NAMALWA (cell line): ENCODE results near the gene FURIN.
"Not testable (repeated sequence)": the region's sequence is repeated elsewhere in the genome, so short reads cannot be mapped to it uniquely, and the experiment has no call there.

Source experiments
- DNase-seq: peaks from one replicate; pipeline ENCODE4 v3.0.0-alpha.2; 2015; ENCODE audit warnings: low spot score

The FURIN gene

DNA sequence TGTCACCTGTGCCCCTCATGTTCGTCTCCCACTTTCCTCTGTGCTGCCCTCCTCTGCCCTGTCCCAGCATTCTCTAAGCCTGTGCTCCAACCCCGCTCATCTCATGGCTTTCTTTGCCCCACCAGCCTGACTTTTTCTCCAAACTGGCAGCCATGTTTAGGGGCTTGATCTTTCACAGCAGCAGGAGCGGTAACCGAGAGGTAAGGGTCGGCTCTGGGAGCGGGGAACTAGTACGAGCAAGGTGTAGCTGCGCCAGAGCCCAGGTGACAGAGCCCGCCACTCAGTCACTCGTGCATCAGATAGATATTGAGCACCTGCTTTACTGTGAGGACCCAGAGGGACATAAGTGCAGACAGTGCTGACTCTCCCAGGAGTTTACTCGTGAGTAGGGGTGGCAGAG lies 48.1 kb downstream of the FURIN start:
- no peak for DNase-seq

DNA sequence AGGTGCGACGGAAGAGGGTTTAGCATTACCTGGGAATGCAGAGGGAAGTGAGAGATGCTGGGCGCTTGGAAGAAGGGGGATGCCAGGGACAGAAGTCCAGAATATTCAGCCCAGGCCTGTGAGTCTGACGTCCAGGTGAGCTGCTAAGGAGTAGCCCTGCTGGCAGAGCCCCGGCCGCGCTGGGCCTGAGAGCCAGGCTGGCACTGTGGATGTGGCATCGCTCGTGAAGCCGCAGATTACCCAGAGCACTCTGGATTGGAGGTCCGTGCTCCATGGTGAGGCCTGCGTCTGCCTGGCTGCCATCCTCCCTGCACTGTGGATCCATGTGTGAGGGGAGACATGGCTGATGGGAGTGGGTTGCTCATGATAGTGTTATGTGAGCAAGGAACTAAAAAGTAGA lies 49.2 kb downstream of the FURIN start:
- DNase-seq = no peak

DNA sequence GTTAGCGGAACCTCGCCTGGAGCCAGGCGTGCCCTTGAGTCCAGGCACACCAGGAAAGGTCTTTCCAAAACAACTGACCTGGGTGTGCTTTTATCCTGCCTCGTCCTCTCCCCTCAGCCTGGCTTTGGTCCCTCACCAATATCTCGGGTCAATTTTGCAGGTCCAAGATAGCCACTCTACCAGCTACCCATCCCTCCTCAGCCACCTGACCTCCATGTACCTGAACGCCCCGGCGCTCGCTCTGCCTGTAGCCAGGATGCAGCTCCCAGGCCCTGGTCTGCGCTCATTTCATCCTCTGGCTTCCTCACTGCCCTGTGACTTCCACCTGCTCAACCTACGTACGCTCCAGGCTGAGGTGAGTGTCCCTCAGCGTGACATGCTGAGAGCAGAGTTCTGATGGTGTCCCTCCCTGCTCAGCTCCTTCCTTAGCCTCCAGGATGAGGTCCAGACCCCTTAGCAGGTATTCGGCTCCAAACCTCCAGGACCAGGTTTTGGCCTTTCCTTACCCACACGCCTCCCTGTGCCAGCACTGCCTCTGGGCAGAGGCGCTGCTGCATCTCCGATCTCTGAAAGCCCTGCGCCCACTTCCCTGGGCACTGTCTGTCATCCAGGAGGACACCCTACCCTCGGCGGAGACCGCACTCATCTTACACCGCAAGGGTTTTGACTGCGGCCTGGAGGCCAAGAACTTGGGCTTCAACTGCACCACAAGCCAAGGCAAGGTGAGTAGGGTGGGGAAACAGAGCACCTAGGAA lies 49.8 kb downstream of the FURIN start:
- DNase-seq = no peak

DNA sequence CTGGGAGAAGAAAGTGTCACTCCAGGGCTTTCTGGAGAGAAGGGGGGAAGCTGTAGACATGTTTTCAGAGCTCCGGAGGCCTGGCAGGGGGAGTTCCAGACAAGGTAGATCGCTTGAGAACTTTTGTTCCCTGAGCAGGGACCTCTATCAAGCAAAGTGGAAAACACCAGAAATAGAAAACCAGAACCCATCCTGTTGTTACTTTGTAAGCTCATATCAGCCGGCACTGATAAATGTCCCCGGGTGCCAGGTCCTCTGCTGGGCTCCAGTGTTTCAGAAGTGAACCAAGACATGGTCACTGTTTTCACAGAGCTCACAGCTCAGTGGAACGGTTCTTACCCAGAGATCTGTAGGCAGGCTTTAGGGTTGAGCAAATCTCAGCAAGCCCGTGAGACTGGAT lies 50.4 kb downstream of the FURIN start:
- no peak for DNase-seq

DNA sequence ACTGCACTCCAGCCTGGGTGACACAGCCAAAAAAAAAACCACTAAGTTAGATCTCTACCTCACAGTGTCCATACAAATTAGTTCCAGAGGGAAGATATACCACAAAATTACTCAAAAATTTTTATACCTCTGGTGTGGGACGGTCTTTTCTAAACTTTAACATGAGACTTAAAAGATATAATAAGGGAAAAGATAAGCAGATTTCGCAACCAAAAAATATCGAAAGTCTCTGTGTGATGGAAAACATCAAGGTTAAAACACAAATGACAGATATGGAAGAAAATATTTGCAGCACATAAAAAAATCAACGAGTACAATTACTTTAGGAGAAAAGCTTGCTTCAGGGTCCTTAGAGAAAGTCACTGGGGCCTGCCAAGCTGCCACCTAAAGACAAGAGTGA lies 53.5 kb downstream of the FURIN start:
- no peak for DNase-seq

DNA sequence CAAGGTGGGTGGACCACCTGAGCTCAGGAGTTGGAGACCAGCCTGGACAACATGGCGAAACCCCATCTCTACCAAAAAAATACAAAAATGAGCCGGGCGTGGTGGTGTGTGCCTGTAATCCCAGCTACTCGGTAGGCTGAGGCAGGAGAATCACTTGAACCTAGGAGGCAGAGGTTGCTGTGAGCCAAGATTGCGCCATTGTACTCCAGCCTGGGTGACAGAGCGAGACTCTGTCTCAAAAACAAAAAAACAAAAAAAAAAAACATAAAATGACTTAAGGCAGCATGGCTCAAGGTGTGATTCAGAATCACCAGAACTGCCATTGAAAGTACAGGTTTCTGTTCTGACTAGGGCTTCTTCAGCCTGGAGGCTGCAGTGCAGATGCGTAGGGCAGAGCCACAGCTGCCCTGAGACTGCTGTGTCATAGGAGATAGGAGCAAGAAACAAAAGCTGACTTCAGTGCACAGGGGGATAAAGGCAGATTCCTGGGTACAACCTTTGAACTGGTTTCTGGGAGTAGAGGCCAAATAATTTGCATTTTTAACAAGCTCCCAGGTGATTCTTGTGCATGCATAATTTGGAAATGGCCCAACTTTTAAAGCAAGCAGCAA lies 54.4 kb downstream of the FURIN start:
- DNase-seq = not testable (repeated sequence)

DNA sequence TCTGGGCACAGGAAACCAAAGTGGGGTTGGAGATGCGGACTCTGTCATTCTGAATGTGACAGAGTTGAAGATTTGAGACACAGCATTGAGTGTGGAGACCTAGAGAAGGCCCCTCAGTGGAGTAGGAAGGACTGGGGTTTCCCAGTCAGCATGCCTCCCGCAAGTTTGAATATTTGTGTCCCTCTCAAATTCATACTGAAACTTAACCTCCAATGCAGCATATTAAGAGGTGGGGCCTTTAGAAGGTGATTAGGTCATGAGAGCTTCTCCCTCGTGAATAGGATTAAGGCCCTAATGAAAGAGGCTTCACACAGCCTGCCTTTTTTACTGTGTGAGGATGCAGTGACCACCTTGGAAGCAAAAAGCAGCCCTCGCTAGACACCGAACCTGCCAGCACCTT lies 56.0 kb downstream of the FURIN start:
- no peak for DNase-seq

DNA sequence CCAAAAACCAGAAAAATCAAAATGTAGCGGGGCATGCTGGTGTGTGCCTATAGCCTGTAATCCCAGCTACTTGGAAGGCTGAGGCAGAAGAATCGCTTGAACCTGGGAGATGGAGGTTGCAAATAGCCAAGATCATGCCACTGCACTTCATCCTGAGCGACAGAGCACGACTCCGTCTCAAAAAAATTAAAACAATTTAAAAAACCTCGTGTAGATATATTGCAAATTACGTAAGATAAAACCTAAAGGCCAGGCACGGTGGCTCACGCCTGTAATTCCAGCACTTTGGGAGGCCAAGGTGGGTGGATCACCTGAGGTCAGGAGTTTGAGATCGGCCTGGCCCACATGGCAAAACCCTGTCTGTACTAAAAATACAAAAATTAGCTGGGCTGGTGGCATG lies 58.4 kb downstream of the FURIN start:
- DNase-seq = not testable (repeated sequence)

DNA sequence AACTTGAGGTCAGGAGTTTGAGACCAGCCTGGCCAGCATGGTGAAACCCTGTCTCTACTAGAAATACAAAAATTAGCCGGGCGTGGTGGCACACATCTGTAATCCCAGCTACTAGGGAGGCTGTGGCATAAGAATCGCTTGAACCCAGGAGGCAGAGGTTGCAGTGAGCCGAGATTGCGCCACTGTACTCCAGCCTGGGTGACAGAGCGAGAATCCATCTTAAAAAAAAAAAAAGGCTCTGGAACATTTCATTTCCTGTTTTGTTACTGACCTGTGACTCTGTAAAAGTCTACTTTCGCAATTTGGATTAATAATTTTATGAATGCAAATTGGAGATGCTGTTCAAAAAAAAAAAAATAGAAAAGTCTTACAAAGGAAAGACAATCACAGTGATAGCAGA lies 59.7 kb downstream of the FURIN start:
- DNase-seq = not testable (repeated sequence)

DNA sequence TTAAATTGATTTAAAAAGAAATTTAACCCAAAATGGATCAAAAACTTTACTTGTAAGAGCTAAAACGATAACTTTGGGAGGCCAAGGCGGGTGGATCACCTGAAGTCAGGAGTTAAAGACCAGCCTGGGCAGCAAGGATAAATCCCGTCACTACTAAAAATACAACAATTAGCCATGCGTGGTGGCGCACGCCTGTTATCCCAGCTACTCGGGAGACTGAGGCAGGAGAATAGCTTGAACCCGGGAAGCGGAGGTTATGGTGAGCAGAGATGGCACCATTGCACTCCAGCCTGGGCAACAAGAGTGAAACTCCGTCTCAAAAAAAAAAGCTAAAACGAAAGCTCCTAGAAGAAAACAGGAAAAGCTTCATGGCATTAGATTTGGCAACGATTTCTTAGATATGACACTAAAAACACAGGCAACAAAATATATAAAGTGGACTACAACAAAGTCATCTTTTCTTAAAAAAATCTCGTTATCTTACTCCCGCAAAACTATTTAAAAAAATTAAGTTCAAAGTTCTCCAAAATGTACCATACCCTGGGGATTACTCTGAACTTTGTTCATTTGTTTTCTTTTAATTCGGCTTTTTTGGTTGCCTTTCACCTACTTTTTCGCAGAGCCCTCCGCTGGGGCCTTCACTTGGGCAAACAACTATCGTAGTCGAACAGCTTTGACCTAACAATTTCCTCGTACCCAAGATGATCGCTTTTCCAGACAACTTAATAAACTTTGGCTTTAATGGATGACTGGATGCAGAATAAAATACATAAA lies 61.0 kb downstream of the FURIN start:
- DNase-seq = no peak

DNA sequence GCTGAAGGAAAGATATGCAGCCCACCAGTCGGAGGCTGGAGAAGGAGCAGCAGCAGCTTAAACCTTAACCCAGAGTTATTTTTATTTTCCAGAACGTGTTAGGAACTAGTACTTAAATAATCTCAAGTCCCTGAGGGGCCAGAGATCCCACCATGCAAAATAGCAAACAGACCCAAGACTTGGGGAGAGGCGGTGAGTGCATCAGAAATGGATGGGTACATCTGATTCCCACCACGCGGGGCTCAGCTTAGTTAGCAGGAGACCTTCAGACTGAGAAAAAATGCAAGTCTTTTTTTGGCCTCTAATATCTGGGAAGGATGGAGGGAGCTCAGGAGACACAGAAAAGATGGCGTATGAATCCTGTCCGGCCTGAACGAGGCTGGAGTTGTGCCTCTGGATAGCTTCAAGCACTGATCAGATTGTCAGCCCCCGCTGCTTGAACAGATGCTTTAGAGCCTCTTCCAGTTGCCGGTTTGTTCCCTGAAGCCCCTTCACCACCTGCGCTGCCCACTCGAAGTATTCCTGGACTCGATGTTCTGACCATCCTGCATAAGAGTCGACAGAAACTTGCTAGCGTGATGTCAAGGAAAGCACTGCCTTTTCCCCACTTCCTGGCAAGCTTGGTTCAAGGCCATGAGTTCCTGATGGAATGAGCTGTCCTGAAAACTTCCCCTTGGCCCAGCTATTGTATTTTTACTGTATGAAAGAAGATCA lies 62.6 kb downstream of the FURIN start:
- no peak for DNase-seq

DNA sequence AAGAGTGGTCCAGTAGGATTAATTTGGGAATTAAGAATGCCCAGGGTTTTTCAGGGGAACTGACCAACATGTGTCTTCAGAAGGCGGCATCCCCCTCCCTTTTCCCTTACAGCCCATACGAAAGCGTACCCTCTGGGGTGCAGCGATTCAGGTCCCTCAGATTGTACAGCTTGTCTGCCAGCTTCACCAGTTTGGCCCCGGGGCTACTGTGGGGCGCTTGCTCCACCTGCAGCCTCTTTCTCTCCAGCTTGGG lies 63.1 kb downstream of the FURIN start:
- no peak for DNase-seq

DNA sequence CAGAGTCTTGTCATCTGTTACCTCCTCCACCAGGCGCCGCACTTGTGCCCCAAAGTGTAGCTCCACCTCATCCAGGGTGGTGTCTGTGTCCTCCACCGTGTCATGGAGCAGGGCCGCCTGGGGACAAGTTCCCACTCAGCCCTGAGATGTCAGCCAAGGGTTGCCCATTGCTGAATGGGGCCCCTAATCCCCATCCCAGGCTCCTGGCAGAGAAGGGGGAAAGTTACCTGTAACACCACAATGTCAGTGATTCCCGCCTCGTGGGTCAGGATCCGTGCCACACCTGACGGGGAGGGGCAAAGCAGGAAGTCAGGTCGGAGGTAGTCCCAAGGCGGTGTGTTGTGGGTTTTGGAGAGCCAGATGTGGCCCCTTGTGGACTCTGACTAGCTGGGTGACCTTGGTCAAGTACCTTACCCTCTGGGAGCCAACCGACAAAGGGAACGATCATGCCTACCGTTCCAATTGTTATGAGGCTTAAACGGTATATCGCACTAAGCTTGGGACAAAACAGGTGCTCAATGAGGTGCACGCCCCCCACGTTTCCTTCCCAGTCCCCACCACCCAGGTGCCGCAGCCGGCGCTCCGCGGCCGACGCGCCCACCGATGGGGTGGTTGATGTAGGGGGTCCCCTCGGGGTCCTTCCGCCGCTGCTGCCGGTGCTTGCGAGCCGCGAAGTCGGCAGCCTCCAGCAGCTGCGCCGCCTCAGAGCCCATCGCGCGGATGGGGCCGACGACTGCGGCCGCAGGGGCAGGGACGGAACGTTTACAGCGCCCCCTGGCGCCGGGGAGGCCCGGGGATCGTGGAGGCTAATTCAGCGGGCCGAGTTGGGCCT lies 63.7 kb downstream of the FURIN start, which contains the start of gene HDDC3:
TSS of gene HDDC3 (minus strand) at position 722 of the 832 bp plus-strand sequence. CDS start at position 713, 9 bp downstream.
- peak; percentile 97 for DNase-seq

DNA sequence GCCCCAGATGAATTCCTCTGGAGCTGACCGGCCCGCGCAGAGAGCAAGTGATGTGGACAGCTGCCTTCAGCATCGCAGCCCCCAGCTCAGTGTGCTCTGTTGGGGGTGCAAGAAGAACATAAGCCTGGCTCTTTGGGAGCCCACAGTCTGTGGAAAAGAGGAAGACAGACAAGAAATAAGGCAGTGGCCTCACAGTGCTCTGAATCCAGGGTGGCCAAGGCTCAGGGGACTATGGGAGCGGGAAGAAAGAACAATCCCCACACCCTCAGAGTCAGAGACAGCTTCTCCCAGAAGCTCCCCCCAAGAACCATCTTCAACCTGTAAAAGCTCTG lies 64.2 kb downstream of the FURIN start:
- no peak for DNase-seq
